Trophoblast cell (in vitro differentiated cells and primary cell): ENCODE measurements around the gene ADAMTSL1.

Experiments used
- DNase-seq, 2 donors: peaks; one replicate each; pipeline ENCODE4 v3.0.0-alpha.2; 2016
- H2AFZ ChIP-seq: 2 replicates; pipeline ENCODE4 v1.6.1; 2013; ENCODE audit warnings: low read length, moderate library complexity, mild to moderate bottlenecking; ENCODE audit not compliant: insufficient read depth, poor library complexity
- H2AK5ac ChIP-seq: 2 replicates; pipeline ENCODE4 v1.6.1; 2013; ENCODE audit warnings: mild to moderate bottlenecking, low read length
- H2BK120ac ChIP-seq: 2 replicates; pipeline ENCODE4 v1.6.1; 2013; ENCODE audit warnings: low read length, mild to moderate bottlenecking, moderate library complexity; ENCODE audit not compliant: insufficient read depth, poor library complexity
- H2BK12ac ChIP-seq: 2 replicates; pipeline ENCODE4 v1.6.1; 2013; ENCODE audit warnings: mild to moderate bottlenecking, low read length, moderate library complexity
- H2BK5ac ChIP-seq: 2 replicates; pipeline ENCODE4 v1.6.1; 2013; ENCODE audit warnings: low read length, low read depth, moderate library complexity, mild to moderate bottlenecking; ENCODE audit not compliant: poor library complexity
- H3K14ac ChIP-seq: 2 replicates; pipeline ENCODE4 v1.6.1; 2013; ENCODE audit warnings: mild to moderate bottlenecking, low read length
- H3K18ac ChIP-seq: 2 replicates; pipeline ENCODE4 v1.6.1; 2013; ENCODE audit warnings: mild to moderate bottlenecking, low read length
- H3K23ac ChIP-seq: 2 replicates; pipeline ENCODE4 v1.6.1; 2013; ENCODE audit warnings: low read length
- H3K27ac ChIP-seq: 2 replicates; pipeline ENCODE4 v1.5.1; 2013; ENCODE audit warnings: low read depth, mild to moderate bottlenecking, inconsistent platforms, low read length, moderate library complexity
- H3K27me3 ChIP-seq: 2 replicates; pipeline ENCODE4 v1.6.1; 2013; ENCODE audit warnings: inconsistent platforms, mild to moderate bottlenecking, low read length, moderate library complexity; ENCODE audit not compliant: insufficient read depth
- H3K36me3 ChIP-seq, 2 experiments: 1 replicate in 1 of 2; 2 replicates in 1 of 2; pipeline ENCODE4 v1.6.1; 2013; ENCODE audit warnings: low read length in 2 of 2, mild to moderate bottlenecking in 2 of 2, moderate library complexity in 1 of 2; ENCODE audit not compliant: insufficient read depth in 2 of 2, control insufficient read depth in 1 of 2
- H3K4ac ChIP-seq: 2 replicates; pipeline ENCODE4 v1.6.1; 2013; ENCODE audit warnings: low read depth, mild to moderate bottlenecking, low read length, moderate library complexity
- H3K4me1 ChIP-seq, 2 experiments: 1 replicate in 1 of 2; 2 replicates in 1 of 2; pipeline ENCODE4 v1.6.1; 2013; ENCODE audit warnings: low read length in 2 of 2, mild to moderate bottlenecking in 2 of 2, moderate library complexity in 1 of 2; ENCODE audit not compliant: insufficient read depth in 2 of 2, control insufficient read depth in 1 of 2
- H3K4me2 ChIP-seq: 2 replicates; pipeline ENCODE4 v1.6.1; 2013; ENCODE audit warnings: inconsistent platforms, mild to moderate bottlenecking, low read length, moderate library complexity
- H3K4me3 ChIP-seq: 2 replicates; pipeline ENCODE4 v1.5.1; 2013; ENCODE audit warnings: mild to moderate bottlenecking, low read depth, low read length, inconsistent platforms
- H3K79me1 ChIP-seq: one replicate; pipeline ENCODE4 v1.6.1; 2013; ENCODE audit warnings: low read length
- H3K79me2 ChIP-seq: 2 replicates; pipeline ENCODE4 v1.6.1; 2013; ENCODE audit warnings: low read length, mild to moderate bottlenecking; ENCODE audit not compliant: control insufficient read depth, insufficient read depth, poor library complexity
- H3K9ac ChIP-seq: 2 replicates; pipeline ENCODE4 v1.6.1; 2013; ENCODE audit warnings: mild to moderate bottlenecking, low read length
- H3K9me3 ChIP-seq: 2 replicates; pipeline ENCODE4 v1.6.1; 2013; ENCODE audit warnings: low read depth, mild to moderate bottlenecking, control low read depth, inconsistent platforms, low read length; ENCODE audit not compliant: insufficient read depth
- H4K12ac ChIP-seq: 2 replicates; pipeline ENCODE4 v1.6.1; 2013; ENCODE audit warnings: low read depth, mild to moderate bottlenecking, low read length, moderate library complexity
- H4K8ac ChIP-seq: 2 replicates; pipeline ENCODE4 v1.6.1; 2013; ENCODE audit warnings: low read depth, mild to moderate bottlenecking, low read length, moderate library complexity
- H4K91ac ChIP-seq: one replicate; pipeline ENCODE4 v1.6.1; 2013; ENCODE audit warnings: low read depth, mild to moderate bottlenecking, low read length, moderate library complexity
- WGBS: extraction: QIAGEN DNeasy Blood & Tissue Kit; methylation state at CpG from one replicate; pipeline ENCODE4 v1.1.7; 2013; ENCODE audit warnings: missing lambda C conversion rate; ENCODE audit not compliant: insufficient read length, insufficient coverage; ENCODE audit errors: extremely low coverage; 5-methylcytosine and 5-hydroxymethylcytosine counted together

Gene ADAMTSL1

GRCh38 chr9:18596920-18597319 lies 123.0 kb downstream of the ADAMTSL1 start:
- no CpG with 5 or more reads among the region's 1 CpG for WGBS
- H4K12ac ChIP-seq, result no peak overlapping the region
- no peak overlapping the region for H3K14ac ChIP-seq
- no peaks in the 10 kb centered on the region for H3K79me1 ChIP-seq
- H3K9ac ChIP-seq, result no peak overlapping the region
- no peaks in the 10 kb centered on the region for H3K36me3 ChIP-seq
- H4K91ac ChIP-seq, result no peak overlapping the region
- no peak overlapping the region for H3K23ac ChIP-seq
- H3K27ac ChIP-seq, result no peak overlapping the region
- H3K4me1 ChIP-seq, result no peaks in the 10 kb centered on the region
- no peaks in the 10 kb centered on the region for H3K79me2 ChIP-seq
- H3K4me2 ChIP-seq, result no peak overlapping the region
- no peak overlapping the region for H3K4ac ChIP-seq
- no peak for DNase-seq
- no peak overlapping the region for H3K18ac ChIP-seq
- no peaks in the 10 kb centered on the region for H3K9me3 ChIP-seq
- H2AFZ ChIP-seq, result no peak overlapping the region
- no peak overlapping the region for H2BK120ac ChIP-seq
- no peak overlapping the region for H2AK5ac ChIP-seq
- H2BK5ac ChIP-seq, result no peak overlapping the region
- H3K4me3 ChIP-seq, result no peak overlapping the region
- no peak overlapping the region for H4K8ac ChIP-seq
- no peaks in the 10 kb centered on the region for H3K27me3 ChIP-seq
- H2BK12ac ChIP-seq, result no peak overlapping the region

- H3K4ac ChIP-seq, result no peak overlapping the region
- no peaks in the 10 kb centered on the region for H3K9me3 ChIP-seq
- H3K4me2 ChIP-seq, result no peak overlapping the region
- no peaks in the 10 kb centered on the region for H3K4me1 ChIP-seq
- no peak overlapping the region for H3K27ac ChIP-seq
- H3K23ac ChIP-seq, result no peak overlapping the region
- no peaks in the 10 kb centered on the region for H3K27me3 ChIP-seq
- H2AFZ ChIP-seq, result no peak overlapping the region
- H3K9ac ChIP-seq, result no peak overlapping the region
- no peak overlapping the region for H2AK5ac ChIP-seq
- no peaks in the 10 kb centered on the region for H3K36me3 ChIP-seq
- H3K4me3 ChIP-seq, result no peak overlapping the region
- no peak overlapping the region for H3K14ac ChIP-seq
- H3K18ac ChIP-seq, result no peak overlapping the region
- H4K91ac ChIP-seq, result no peak overlapping the region
- H2BK5ac ChIP-seq, result no peak overlapping the region
- H2BK120ac ChIP-seq, result no peak overlapping the region
- no peak for DNase-seq
- WGBS, result no CpG with 5 or more reads among the region's 1 CpG
- no peaks in the 10 kb centered on the region for H3K79me1 ChIP-seq
- no peak overlapping the region for H4K12ac ChIP-seq
- H2BK12ac ChIP-seq, result no peak overlapping the region
- H4K8ac ChIP-seq, result no peak overlapping the region
- no peaks in the 10 kb centered on the region for H3K79me2 ChIP-seq
Measured at GRCh38 chr9:18598969-18599368, 125.0 kb downstream of the ADAMTSL1 start.

GRCh38 chr9:18601026-18601425 lies 127.1 kb downstream of the ADAMTSL1 start:
- Histone ChIP-seq H2BK120ac (no peak overlapping the region), H3K36me3 (no peaks in the 10 kb centered on the region), H3K27me3 (no peaks in the 10 kb centered on the region), H3K18ac (no peak overlapping the region), H3K4ac (no peak overlapping the region), H3K79me1 (no peaks in the 10 kb centered on the region), H4K8ac (no peak overlapping the region), H4K91ac (no peak overlapping the region), H2AK5ac (no peak overlapping the region), H3K4me2 (no peak overlapping the region), H3K4me1 (no peaks in the 10 kb centered on the region), H2AFZ (no peak overlapping the region), H2BK12ac (no peak overlapping the region), H3K9me3 (no peaks in the 10 kb centered on the region), H3K27ac (no peak overlapping the region), H3K4me3 (no peak overlapping the region), H2BK5ac (no peak overlapping the region), H3K79me2 (no peaks in the 10 kb centered on the region), H3K23ac (no peak overlapping the region), H4K12ac (no peak overlapping the region), H3K14ac (no peak overlapping the region), H3K9ac (no peak overlapping the region)
- no peak for DNase-seq

- Histone ChIP-seq H3K18ac (no peak overlapping the region), H3K79me2 (no peaks in the 10 kb centered on the region)
- WGBS, result no CpG with 5 or more reads among the region's 2 CpGs
Measured at GRCh38 chr9:18601956-18602355, 128.0 kb downstream of the ADAMTSL1 start.

More at GRCh38 chr9:18601956-18602355, 128.0 kb downstream of the ADAMTSL1 start:
- Histone ChIP-seq H2BK12ac (no peak overlapping the region), H3K27ac (no peak overlapping the region), H4K91ac (no peak overlapping the region), H2BK5ac (no peak overlapping the region), H3K23ac (no peak overlapping the region), H3K79me1 (no peaks in the 10 kb centered on the region), H3K4me2 (no peak overlapping the region), H3K4me3 (no peak overlapping the region), H2BK120ac (no peak overlapping the region), H3K36me3 (no peaks in the 10 kb centered on the region), H3K4me1 (no peaks in the 10 kb centered on the region), H3K4ac (no peak overlapping the region), H3K27me3 (no peaks in the 10 kb centered on the region), H3K9ac (no peak overlapping the region), H4K8ac (no peak overlapping the region), H4K12ac (no peak overlapping the region), H2AFZ (no peak overlapping the region), H3K14ac (no peak overlapping the region), H3K9me3 (no peaks in the 10 kb centered on the region), H2AK5ac (no peak overlapping the region)
- DNase-seq, result no peak
